Retinal pigment epithelial cell (primary cell): Measurements from ENCODE around the gene NAPA.
A peak's percentile ranks its signal among the peaks of the same experiment; 100 is the strongest.

Experiments
- DNase-seq: peaks from one replicate; pipeline ENCODE4 v3.0.0-alpha.2; 2010; ENCODE audit warnings: low read depth
- H3K4me3 ChIP-seq: 2 replicates; pipeline ENCODE4 v1.5.1; 2011; ENCODE audit warnings: mild to moderate bottlenecking, low read length, control low read depth, moderate library complexity
- TF ChIP-seq, protein P1 (sequence below): conservative IDR thresholded peaks from 2 replicates; pipeline ENCODE4 v1.5.1; 2011; ENCODE audit warnings: low read depth, low read length, control low read depth, inconsistent platforms

Gene NAPA

GRCh38 chr19:47514151-47514868 is 553 bp downstream of the NAPA start:
- DNase-seq: no peak
- TF ChIP-seq, protein P1, sequence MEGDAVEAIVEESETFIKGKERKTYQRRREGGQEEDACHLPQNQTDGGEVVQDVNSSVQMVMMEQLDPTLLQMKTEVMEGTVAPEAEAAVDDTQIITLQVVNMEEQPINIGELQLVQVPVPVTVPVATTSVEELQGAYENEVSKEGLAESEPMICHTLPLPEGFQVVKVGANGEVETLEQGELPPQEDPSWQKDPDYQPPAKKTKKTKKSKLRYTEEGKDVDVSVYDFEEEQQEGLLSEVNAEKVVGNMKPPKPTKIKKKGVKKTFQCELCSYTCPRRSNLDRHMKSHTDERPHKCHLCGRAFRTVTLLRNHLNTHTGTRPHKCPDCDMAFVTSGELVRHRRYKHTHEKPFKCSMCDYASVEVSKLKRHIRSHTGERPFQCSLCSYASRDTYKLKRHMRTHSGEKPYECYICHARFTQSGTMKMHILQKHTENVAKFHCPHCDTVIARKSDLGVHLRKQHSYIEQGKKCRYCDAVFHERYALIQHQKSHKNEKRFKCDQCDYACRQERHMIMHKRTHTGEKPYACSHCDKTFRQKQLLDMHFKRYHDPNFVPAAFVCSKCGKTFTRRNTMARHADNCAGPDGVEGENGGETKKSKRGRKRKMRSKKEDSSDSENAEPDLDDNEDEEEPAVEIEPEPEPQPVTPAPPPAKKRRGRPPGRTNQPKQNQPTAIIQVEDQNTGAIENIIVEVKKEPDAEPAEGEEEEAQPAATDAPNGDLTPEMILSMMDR: no peak
- H3K4me3 ChIP-seq: peak overlapping the region; percentile 99

DNA sequence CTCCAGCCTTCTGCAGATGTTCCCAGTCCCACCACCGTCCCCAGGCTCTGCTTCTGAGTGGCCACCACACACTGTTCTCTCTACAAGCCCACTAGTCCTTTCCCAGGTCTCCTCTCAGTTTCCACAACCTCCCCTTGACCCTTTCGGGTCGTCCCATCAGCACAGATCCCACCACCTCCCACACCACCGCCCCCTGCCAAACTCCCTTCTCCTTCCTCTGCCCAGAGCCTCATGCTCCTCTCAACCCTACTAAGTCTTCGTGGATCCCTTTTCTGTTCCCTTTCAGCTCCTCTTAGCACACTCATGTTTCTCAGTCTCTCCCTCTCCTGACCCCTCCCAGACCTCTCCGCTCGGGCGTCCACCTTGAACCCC is 1.9 kb downstream of the NAPA start:
- H3K4me3 ChIP-seq: no peak overlapping the region
- no peak for DNase-seq
- TF ChIP-seq, protein P1: no peak

DNA sequence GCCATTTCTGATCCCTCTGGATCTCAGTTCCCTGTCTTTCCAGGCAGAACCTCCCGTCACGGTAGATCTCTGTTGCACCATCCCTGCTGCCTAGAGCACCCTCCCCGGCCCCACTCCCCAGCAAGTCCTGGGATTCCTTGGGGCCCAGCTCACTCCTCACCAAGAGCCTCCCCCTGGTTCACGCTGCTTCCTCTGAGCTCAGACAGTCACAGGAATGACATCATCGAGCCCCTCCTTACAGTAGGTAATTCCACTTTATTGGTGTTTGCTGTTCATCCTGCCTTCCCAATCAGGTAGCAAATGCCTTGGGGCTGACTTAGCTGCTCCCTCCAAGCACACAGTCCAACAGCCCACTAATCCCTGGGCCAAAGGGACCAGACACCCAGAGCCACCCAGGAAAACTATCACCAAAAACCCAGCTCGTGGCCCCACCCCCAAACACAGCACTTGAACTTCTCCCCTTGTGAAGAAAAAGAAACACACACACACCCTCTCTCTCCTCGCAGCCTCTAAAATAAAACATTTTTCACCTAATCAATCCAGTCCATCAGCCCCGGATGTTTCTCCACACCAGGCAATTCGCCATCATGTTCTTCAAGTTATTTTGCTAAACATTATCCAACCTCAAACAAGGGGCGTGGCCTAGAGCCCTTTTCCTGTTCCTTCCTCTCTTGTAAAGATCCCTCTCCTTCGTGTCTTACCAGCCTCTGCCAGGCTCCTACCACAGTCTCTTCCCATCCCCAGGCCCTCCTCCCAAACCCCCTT is 2.5 kb downstream of the NAPA start:
- TF ChIP-seq, protein P1: no peak
- H3K4me3 ChIP-seq: no peak overlapping the region
- DNase-seq: no peak

DNA sequence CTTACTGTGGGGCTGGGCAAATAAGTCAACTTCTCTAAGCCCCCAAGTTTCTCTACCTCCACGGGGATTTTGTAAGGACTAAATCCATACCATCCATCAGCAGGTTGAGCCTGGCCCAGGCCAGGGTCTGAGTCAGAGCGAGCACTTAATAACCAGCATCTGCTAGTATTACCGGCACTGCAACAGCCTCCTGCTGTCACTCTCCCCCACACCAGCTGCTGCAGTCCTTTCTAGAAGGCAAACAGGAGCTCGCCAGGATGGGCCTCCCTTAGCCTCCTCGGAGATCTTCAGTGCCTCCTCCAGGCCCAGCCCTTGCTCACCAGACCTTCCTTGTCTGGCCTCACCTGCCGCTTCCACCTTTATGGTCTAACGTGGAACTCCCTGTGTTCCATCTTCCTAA is 3.2 kb downstream of the NAPA start:
- no peak for DNase-seq
- no peak overlapping the region for H3K4me3 ChIP-seq
- TF ChIP-seq, protein P1: no peak

DNA sequence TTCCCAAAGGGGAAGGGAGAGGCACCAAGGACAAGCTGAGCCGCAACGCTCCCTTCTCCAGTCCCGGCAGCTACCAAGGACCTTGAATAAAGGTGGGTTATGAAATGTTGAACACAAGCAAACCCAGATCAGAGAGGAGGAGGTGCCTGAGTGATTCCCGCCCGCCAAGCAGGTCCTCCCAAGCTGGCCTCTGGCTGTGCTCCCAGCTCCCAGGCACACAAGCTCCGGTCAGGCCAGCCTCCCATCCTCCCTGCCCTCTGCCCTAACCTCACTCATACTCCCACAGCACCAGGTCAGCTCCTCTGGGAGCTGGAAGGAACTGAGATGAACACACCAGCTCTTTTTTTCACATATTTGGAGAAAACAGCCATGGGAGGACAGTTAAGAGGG is 3.7 kb downstream of the NAPA start:
- TF ChIP-seq, protein P1: no peak
- DNase-seq: no peak
- H3K4me3 ChIP-seq: no peak overlapping the region

DNA sequence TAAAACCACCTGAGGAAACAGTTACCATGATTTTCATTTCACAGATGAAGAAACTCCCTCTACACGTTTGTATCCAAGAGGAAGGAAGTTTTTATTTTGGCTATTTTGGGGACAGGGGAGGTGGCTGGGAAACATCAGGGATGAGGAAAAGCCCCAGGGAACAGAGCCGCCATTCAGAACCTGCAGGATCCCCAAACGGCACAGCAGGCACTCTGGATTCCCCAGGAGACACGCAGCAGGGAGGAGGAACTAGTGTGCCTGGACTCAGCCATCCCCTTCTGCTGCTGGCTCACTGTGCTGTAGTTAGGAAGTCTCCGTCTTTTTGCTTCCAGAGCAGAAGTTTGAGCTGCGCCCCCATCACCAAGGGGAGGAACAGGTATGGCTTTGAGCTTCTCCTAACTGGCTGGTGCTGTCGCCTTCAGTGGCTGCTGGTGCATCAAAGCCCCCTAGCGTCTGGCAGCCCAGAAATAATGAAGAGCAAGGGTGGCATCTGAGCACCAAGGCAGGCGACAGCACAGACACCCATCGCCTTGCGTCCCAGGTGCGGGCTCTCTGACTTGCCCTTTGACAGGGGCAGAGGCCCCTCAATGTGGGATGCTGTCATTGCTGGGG is 4.2 kb downstream of the NAPA start:
- H3K4me3 ChIP-seq: no peak overlapping the region
- DNase-seq: no peak
- TF ChIP-seq, protein P1: no peak
